HG03378 (cell line): ENCODE measurements around the gene R3HDML.
A peak's percentile ranks its signal among the peaks of the same experiment; 100 is the strongest.
"Not testable (repeated sequence)": the region's sequence is repeated elsewhere in the genome, so short reads cannot be mapped to it uniquely, and the experiment has no call there.

Experiments
- ATAC-seq: cut with Tn5 transposase; IDR thresholded peaks from one replicate; pipeline ENCODE4 v1.9.1; 2021; ENCODE audit warnings: mild to moderate bottlenecking, moderate library complexity; ENCODE audit not compliant: unreplicated experiment

R3HDML gene

GRCh38 chr20:44336725-44337380 is at the start of gene R3HDML:
R3HDML (plus strand) TSS chr20:44337043; CDS start chr20:44337158, 115 bp downstream.
- ATAC-seq = no peak

- ATAC-seq = no peak
Measured at GRCh38 chr20:44287272-44288097, 49.4 kb upstream of the R3HDML start.

GRCh38 chr20:44288252-44288651 is 48.6 kb upstream of the R3HDML start:
- no peak for ATAC-seq

GRCh38 chr20:44291754-44292153 is 45.1 kb upstream of the R3HDML start:
- ATAC-seq = no peak

GRCh38 chr20:44296011-44296410 is 40.8 kb upstream of the R3HDML start:
- no peak for ATAC-seq

- no peak for ATAC-seq
Measured at GRCh38 chr20:44297721-44298120, 39.1 kb upstream of the R3HDML start.

GRCh38 chr20:44299011-44299535 is 37.8 kb upstream of the R3HDML start:
- not testable (repeated sequence) for ATAC-seq

- no peak for ATAC-seq
Measured at GRCh38 chr20:44301285-44301684, 35.6 kb upstream of the R3HDML start.

- no peak for ATAC-seq
Measured at GRCh38 chr20:44302026-44302669, 34.7 kb upstream of the R3HDML start.

GRCh38 chr20:44302736-44303135 is 34.1 kb upstream of the R3HDML start:
- no peak for ATAC-seq

GRCh38 chr20:44304383-44304782 is 32.5 kb upstream of the R3HDML start:
- no peak for ATAC-seq

GRCh38 chr20:44306927-44307326 is 29.9 kb upstream of the R3HDML start:
- ATAC-seq = no peak

GRCh38 chr20:44309763-44310663 is 26.8 kb upstream of the R3HDML start:
- no peak for ATAC-seq

GRCh38 chr20:44310664-44311639 is 25.9 kb upstream of the R3HDML start, which contains the start of gene FITM2:
FITM2 (minus strand) TSS chr20:44311202; CDS start chr20:44311148, 54 bp downstream.
- ATAC-seq = peak; percentile 80

- no peak for ATAC-seq
Measured at GRCh38 chr20:44314870-44315269, 22.0 kb upstream of the R3HDML start.

GRCh38 chr20:44319839-44320422 is 16.9 kb upstream of the R3HDML start:
- ATAC-seq = no peak

- ATAC-seq = no peak
Measured at GRCh38 chr20:44324343-44324742, 12.5 kb upstream of the R3HDML start.

- ATAC-seq = no peak
Measured at GRCh38 chr20:44326391-44327159, 10.3 kb upstream of the R3HDML start.
